GM18951 (cell line): ENCODE measurements around the gene TMEM258.

ENCODE experiments used
- POLR2A ChIP-seq: IDR thresholded peaks from 4 replicates; pipeline ENCODE4 v1.6.1; 2011; ENCODE audit warnings: mild to moderate bottlenecking; ENCODE audit not compliant: insufficient read length, insufficient read depth; ENCODE audit errors: extremely low read depth
- in situ Hi-C: fragments of 300-500 bp; cut with MboI; formaldehyde crosslinking; loops from one replicate; pipeline ENCODE4 v1.12.0; 2022; ENCODE audit warnings: low sequenced_read_pairs, mixed read lengths, inconsistent platforms; ENCODE audit not compliant: unreplicated experiment

TMEM258 gene

DNA sequence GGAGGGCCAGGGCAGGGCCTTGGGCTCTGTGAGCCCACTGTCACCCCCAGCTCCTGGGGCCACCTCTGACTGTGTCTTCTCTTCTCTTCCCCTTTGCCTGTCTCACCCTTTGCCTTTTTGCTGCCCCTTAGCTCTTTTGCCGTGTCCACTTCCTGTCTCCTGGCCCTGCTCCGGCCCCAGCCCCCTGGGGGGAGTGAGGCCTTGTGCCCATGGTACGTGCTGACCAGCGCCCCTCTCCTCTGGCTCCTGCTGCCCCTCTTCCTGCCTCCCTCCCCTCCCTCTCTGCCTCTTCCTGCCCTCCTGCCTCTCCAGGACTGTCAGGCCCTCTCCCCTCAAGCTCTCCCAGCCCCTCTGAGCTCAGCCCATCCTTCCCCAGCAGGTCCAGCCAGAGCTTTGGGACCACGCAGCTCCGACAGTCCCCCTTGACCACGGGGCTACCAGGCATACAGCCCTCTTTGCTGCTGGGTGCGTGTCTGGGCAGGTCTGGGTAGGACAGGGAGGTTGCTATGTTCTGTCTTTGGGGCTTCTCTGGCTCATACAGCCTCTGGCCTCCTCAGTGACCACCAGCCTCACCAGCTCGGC lies 11.7 kb downstream of the TMEM258 start:
- no peak for TF ChIP-seq POLR2A
- in situ Hi-C loops: no loop called here

DNA sequence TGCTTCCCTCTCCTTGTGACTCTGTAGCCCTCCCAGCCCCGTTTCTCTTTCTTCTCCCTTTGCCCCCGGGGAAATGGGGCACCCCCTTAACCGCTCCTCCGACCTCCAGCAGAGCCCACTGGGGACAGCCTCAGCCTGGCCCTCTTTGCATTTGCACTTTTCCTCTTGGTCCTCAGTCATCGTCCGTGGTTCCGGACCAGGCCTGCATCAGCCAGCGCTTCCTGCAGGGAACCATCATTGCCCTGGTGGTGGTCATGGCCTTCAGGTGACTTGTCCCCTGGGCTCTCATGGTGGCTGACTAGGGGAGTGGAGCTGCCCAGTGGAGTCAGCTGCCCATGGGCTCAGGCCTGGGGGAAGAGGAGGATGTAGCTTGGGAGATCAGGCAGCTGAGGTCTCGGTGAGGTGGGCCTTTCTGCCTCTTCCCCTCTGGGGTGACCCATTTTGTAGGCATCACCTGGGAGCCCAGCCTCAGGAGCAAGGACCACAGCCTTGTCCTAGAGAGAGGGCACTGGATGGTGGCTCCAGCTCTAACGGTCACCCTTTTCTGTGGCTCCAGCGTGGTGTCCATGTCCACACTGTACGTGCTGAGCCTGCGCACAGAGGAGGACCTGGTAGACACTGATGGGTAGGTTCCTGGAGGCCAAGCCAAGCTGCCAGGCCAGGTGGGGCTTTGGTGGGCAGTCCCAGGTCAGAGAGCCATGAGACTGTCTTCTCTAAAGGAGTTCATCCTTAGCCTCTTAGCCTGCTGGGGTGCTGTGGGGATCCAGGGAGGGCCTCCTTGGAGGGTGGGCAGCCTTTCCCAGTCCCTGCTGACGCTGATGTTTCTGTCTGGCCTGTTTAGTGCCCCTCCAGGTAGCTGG lies 12.5 kb downstream of the TMEM258 start:
- TF ChIP-seq POLR2A: no peak
- in situ Hi-C loops: no loop called here

DNA sequence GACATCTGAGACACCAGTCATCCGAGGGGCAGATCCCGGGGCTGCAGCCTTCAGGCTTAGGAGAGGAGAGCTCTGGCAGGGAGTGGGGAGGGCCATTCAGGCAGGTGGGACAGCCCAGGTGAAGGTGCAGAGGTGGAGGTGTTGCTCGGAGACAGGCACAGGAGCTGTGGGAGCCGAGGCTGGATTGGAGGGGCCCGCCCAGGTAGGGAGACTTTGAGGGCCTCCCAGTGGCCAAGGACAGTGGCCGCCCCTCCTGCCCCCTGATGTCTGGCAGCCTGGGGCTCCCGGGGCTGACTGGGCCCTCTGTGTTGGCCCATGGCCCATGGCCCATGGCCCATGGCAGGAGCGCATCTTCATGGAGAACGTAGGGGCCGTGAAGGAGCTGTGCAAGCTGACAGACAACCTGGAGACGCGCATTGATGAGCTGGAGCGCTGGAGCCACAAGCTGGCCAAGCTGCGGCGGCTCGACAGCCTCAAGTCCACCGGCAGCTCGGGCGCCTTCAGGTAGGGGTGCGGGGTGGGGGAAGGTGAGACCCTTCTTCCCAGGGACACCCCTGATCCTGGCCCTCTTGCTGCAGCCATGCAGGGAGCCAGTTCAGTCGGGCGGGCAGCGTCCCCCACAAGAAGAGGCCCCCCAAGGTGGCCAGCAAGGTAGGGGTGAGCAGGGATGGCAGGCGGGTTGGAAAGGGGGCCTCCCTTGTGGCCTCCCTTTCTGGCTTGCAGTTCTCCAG lies 13.3 kb downstream of the TMEM258 start:
- no peak for TF ChIP-seq POLR2A
- in situ Hi-C loops: no loop called here

DNA sequence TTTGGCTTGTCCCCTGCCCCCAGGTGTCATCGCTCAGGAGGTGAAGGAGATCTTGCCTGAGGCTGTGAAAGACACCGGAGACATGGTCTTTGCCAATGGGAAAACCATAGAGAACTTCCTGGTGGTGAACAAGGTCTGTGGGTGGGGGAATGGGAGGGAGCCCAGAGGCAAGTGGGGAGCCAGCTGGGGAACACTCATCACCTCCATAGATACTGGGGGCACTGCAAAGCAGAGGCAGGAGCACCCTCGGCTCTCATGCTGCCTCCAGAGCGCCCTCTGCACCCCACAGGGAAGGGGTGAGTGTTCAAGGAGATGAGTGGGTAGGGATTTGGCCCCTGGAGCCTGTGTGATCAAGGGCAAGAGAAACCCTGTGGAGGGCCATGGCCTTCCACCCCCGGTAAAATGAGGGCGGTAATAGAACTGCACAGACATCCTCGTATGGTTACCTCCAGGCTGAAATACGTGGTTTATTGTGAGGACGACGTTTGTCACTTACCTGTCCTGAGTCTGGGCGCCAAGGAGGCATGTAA lies 14.0 kb downstream of the TMEM258 start:
- TF ChIP-seq POLR2A: no peak
- in situ Hi-C loops: no loop called here

DNA sequence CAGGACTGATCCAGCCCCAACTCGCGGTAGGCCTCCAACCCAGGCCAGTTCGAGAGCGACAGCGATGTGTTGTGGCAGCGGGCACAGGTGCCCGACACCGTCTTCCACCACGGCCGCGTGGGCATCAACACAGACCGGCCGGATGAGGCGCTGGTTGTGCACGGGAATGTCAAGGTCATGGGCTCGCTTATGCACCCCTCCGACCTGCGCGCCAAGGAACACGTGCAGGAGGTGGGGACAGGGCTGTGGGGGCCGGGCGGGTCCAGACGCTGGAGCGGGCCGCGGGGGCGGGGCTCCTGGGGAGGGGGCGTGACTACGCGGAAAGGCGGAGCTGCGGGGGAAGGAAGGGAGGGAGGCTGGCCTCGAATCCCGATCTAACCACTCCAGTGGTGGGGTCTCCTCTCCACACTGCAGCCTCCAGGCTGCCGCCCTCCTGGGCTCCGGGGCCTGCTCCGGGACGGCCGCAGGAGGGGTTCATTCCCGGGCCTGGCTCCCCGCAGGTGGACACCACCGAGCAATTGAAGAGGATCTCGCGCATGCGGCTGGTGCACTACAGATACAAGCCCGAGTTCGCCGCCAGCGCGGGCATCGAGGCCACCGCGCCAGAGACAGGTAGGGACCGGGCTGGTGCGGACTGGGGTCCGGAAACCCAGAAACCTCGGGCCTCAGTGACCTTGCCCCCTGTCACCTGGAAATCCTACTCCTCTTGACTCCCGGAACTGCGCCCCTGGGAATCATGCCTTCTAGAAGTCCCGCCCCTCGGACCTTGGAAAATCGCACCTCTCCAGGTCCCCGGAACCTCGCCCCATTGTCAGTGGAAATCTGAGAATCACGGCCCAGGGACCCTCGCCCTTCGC lies 14.9 kb downstream of the TMEM258 start:
- no peak for TF ChIP-seq POLR2A
- in situ Hi-C loops: no loop called here

DNA sequence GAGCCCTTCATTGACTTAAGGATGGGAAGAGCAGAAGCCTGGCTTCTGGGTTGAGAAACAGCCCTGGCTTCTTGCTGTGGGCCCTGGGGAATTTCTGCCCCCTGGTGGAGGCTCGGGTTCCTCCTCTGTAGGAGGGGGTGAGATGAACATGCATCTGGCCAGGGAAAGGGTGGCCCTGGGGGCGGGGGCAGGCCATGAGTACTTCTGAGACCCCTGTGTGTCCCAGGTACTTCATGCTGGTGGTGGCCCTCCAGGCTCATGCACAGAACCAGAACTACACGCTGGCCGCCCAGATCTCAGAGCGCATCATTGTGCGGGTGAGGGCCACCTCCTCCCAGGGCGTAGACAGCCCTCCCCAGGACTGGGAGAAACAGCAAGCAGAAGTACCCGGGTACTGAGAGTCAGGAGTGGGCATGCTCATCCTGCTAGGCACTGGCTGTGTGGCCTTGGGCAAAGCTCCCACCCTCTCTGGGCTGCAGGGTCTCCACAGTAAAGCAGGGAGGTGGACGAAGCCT lies 15.8 kb downstream of the TMEM258 start:
- in situ Hi-C loops: no loop called here
- TF ChIP-seq POLR2A: no peak

DNA sequence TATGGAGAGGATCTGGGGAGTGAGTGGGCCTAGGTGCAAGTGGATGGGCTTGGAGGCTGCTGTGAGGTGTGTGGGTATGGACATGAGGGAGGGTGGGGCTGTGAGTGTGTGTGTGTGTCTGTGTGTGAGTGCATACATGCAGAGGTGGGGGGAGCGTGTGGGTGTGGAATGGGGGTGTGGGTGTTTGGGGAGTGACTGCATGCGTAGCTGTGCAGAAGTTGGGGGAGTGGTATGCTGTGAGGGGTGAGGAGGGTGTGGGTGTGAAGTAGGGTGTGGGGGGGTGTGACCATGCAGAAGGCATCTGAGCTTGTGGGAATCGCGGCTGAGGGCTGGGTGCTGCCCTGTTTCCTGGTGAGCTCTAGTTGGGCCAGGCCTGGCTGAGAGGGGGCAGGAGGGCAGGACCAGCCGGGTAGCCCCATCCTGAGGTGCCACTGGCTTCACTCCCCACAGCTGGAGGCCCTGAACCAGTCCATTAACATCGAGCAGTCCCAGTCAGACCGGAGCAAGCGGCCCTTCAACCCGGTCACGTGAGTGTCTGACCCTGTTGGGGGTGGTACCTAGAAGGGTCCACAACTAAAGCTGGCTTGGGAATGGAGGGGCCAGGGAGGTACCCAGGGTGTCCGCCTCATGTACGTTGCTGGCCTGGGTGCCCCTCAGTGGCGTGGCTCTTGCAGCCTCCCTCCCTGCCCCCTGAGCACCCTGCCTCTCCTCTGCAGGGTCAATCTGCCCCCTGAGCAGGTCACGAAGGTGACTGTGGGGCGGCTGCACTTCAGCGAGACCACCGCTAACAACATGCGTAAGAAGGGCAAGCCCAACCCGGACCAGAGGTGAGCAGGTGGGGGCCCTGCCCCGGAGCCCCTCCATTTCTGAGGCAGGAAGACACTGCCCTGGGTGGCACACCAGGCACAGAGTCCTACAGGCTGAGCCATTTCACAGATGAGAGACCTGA lies 16.5 kb downstream of the TMEM258 start:
- TF ChIP-seq POLR2A: no peak
- in situ Hi-C loops: no loop called here

DNA sequence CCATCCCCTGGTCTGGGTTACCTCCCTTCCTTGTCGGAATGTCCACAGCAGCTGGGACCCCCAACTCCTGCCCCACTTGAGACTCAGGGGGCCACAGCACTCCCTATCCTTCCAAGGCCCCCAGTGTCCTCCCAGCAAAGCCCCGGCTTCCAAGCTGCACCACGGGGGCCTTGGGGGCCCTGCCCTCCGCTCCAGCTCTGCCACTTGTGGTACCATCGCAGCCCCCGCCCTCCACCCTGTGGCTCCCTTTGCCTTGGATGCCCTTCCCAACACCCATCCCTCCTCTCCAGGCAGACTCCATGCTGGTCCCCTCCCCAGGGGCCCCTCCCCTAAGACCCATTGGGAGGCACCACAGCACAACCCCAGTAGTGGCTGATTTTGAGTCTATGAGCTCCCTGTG lies 17.3 kb downstream of the TMEM258 start:
- no peak for TF ChIP-seq POLR2A
- in situ Hi-C loops: no loop called here

DNA sequence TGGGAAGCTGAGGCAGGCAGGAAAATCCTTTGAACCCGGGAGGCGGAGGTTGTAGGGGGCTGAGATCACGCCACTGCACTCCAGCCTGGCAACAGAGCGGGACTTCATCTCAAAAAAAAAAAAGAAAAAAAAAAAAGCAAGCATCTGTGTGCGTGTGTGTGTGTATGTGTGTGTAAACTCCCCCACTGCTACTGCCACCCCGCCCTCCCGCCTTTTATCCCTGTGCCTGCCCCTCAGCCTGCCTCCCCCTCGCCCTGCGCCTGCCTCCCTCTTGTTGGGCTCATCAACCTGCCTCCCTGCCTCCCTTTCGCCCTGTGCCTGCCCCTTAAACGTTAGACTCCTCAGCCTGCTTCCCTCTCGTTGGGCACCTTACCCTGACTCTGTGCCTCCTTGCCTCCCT lies 18.0 kb downstream of the TMEM258 start:
- TF ChIP-seq POLR2A: no peak
- in situ Hi-C loops: no loop called here

DNA sequence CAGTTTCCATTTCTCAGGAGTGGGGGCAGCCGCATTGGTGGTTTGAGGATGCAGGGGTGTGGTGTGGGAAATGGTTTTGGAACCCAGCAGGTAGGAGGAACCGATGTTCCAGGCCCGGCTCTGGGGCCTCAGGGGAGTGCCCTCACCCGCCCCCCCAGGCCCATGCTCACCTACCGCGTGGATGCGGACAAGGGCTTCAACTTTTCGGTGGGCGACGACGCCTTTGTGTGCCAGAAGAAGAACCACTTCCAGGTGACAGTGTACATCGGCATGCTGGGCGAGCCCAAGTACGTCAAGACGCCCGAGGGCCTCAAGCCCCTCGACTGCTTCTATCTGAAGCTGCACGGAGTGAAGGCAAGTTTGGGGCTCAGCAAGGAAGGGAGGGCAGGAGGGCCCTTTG lies 18.6 kb downstream of the TMEM258 start:
- no peak for TF ChIP-seq POLR2A
- in situ Hi-C loops: no loop called here

DNA sequence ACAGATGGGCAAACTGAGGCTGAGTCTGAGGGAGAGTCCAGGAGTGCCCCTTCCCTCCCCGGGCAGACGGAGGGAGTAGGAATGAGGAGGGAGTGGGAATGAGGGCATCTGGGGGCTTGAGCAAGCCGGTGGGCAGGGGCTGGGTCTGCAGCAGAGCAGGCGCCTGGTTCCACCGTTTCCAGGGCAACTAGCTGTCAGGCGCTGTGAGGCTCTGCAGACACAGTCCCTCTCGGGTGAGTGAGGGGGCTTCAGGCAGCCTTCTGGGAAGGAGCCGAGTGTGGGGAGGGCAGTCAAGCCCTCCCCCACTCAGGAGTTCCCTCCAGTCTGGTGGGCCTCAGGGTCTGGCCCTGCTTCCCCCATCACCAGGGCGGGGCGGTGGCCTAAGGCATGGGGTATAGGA lies 19.0 kb downstream of the TMEM258 start:
- in situ Hi-C loops: no loop called here
- TF ChIP-seq POLR2A: no peak
